PC-9 (cell line): ENCODE measurements around the gene HTRA3. TPM values are rescaled to one million over a fixed set of nuclear protein-coding genes. Genes with fewer than 3 reads are reported as not detected.

Source experiments
- BruUV-seq: library from RNA; stranded (reverse); fragments of 400-500 nt; replicated peaks from 2 replicates; lab custom pipeline; 2021; lab: Mats Ljungman, UMichigan
- CTCF ChIA-PET: fragments of 300-600 bp; sonication (Branson Sonifier 250); formaldehyde crosslinking; loops from one replicate; lab custom pipeline; 2022; ENCODE audit warnings: antibody characterized with exemption; lab: Charles Lee
- POLR2A ChIA-PET: fragments of 300-600 bp; sonication (Branson Sonifier 250); formaldehyde crosslinking; loops from one replicate; lab custom pipeline; 2022; ENCODE audit warnings: antibody characterized with exemption; ENCODE audit not compliant: unreplicated experiment; lab: Charles Lee
- DNase-seq, 2 experiments: peaks; one replicate each; pipeline versions ENCODE4 v3.0.0 to v3.0.0-alpha.2; 2015 to 2022; ENCODE audit warnings: mixed read lengths in 1 of 2
- H2AFZ ChIP-seq: fragments of 200-600 bp; sonication (generic); 2 replicates; pipeline ENCODE4 v1.8.1; 2017; ENCODE audit warnings: antibody characterized with exemption
- H3F3A ChIP-seq: fragments of 200-600 bp; sonication (generic); 2 replicates; pipeline ENCODE4 v1.8.1; 2017; ENCODE audit warnings: antibody characterized with exemption, mild to moderate bottlenecking, low read depth; ENCODE audit not compliant: insufficient read depth
- H3K27ac ChIP-seq: fragments of 200-600 bp; sonication (generic); 2 replicates; pipeline ENCODE4 v1.6.1; 2016; ENCODE audit warnings: mixed run types
- H3K27me3 ChIP-seq: fragments of 200-600 bp; sonication (generic); 2 replicates; pipeline ENCODE4 v1.6.1; 2016; ENCODE audit warnings: low read depth, mixed run types; ENCODE audit not compliant: insufficient read depth
- H3K36me3 ChIP-seq: fragments of 200-600 bp; sonication (generic); 2 replicates; pipeline ENCODE4 v1.6.1; 2016; ENCODE audit warnings: low read depth, mixed run types
- H3K4me1 ChIP-seq: fragments of 200-600 bp; sonication (generic); replicated peaks from 2 replicates; pipeline ENCODE4 v1.6.1; 2016; ENCODE audit warnings: mixed run types; ENCODE audit not compliant: insufficient read depth
- H3K4me2 ChIP-seq: fragments of 200-600 bp; sonication (generic); 2 replicates; pipeline ENCODE4 v1.6.1; 2017; ENCODE audit warnings: mixed run types
- H3K4me3 ChIP-seq: fragments of 200-600 bp; sonication (generic); 2 replicates; pipeline ENCODE4 v1.6.1; 2016; ENCODE audit warnings: mixed run types
- H3K79me2 ChIP-seq: fragments of 200-600 bp; sonication (generic); 2 replicates; pipeline ENCODE4 v1.6.1; 2017; ENCODE audit warnings: low read depth, mixed run types
- H3K9me2 ChIP-seq: fragments of 200-600 bp; sonication (generic); 2 replicates; pipeline ENCODE4 v1.8.1; 2017; ENCODE audit warnings: mild to moderate bottlenecking; ENCODE audit not compliant: insufficient read depth
- H3K9me3 ChIP-seq: fragments of 200-600 bp; sonication (generic); 2 replicates; pipeline ENCODE4 v1.8.1; 2016; ENCODE audit warnings: low read depth; ENCODE audit not compliant: insufficient read depth
- H4K20me1 ChIP-seq: fragments of 200-600 bp; sonication (generic); 2 replicates; pipeline ENCODE4 v1.8.1; 2017; ENCODE audit not compliant: insufficient read depth
- CTCF ChIP-seq: fragments of 200-600 bp; sonication (generic); conservative IDR thresholded peaks from 2 replicates; pipeline ENCODE4 v1.6.1; 2017; ENCODE audit warnings: mixed run types, antibody characterized with exemption, mild to moderate bottlenecking, moderate library complexity
- EZH2 ChIP-seq: fragments of 200-600 bp; sonication (generic); IDR thresholded peaks from 2 replicates; pipeline ENCODE4 v1.8.0; 2017; ENCODE audit warnings: antibody characterized with exemption, low read depth
- intact Hi-C: fragments of 100-400 bp; cut with micrococcal nuclease; formaldehyde crosslinking; loops from one replicate; pipeline ENCODE4 v1.10.0; 2022; ENCODE audit not compliant: unreplicated experiment
- total RNA-seq: library from RNA; stranded (reverse); gene quantifications from 2 replicates; pipeline ENCODE4 v1.2.3, GENCODE V29; 2021

Gene HTRA3
- total RNA-seq, 1 experiment from 2014 or later: 14.1 TPM

- Histone ChIP-seq H3K4me2 (no peak overlapping the region), H3K79me2 (no peaks in the 10 kb centered on the region), H3F3A (no peaks in the 10 kb centered on the region), H2AFZ (no peak overlapping the region), H4K20me1 (no peaks in the 10 kb centered on the region), H3K36me3 (no peaks in the 10 kb centered on the region), H3K9me2 (no peaks in the 10 kb centered on the region), H3K4me1 (no peaks in the 10 kb centered on the region), H3K4me3 (no peak overlapping the region), H3K27me3 (no peaks in the 10 kb centered on the region), H3K27ac (no peak overlapping the region), H3K9me3 (no peaks in the 10 kb centered on the region)
- CTCF ChIA-PET: interaction anchor here (0.6 kb wide), 1 partner anchor 304 kb away, joined by 5 read pairs; no protein-coding TSS in a partner anchor
- TF ChIP-seq CTCF (no peak), EZH2 (no peak)
- intact Hi-C loops: no loop called here
- no peak for DNase-seq
- POLR2A ChIA-PET: interaction anchor here (0.5 kb wide), 1 partner anchor 112 kb away, joined by 8 read pairs; no protein-coding TSS in a partner anchor
- BruUV-seq: no TSS peak
These were observed 18.9 kb upstream of the HTRA3 start for GRCh38 chr4:8250637-8251036.

GRCh38 chr4:8251110-8251883 lies 18.3 kb upstream of the HTRA3 start:
- Histone ChIP-seq H3K9me3 (no peaks in the 10 kb centered on the region), H3K36me3 (no peaks in the 10 kb centered on the region), H3K27ac (no peak overlapping the region), H3F3A (no peaks in the 10 kb centered on the region), H3K4me2 (no peak overlapping the region), H2AFZ (no peak overlapping the region), H4K20me1 (no peaks in the 10 kb centered on the region), H3K9me2 (no peaks in the 10 kb centered on the region), H3K79me2 (no peaks in the 10 kb centered on the region), H3K4me3 (no peak overlapping the region), H3K4me1 (no peaks in the 10 kb centered on the region), H3K27me3 (no peaks in the 10 kb centered on the region)
- BruUV-seq: no TSS peak
- no peak for DNase-seq
- intact Hi-C loops: no loop called here
- TF ChIP-seq EZH2 (no peak), CTCF (no peak)
- ChIA-PET POLR2A (no interaction called here), CTCF (interaction anchor here (0.6 kb wide), 1 partner anchor 303 kb away, joined by 5 read pairs; no protein-coding TSS in a partner anchor)

- POLR2A ChIA-PET: no interaction called here
- Histone ChIP-seq H3F3A (no peaks in the 10 kb centered on the region), H4K20me1 (no peaks in the 10 kb centered on the region), H2AFZ (no peak overlapping the region), H3K27ac (no peak overlapping the region), H3K4me3 (no peak overlapping the region), H3K9me2 (no peaks in the 10 kb centered on the region), H3K27me3 (no peaks in the 10 kb centered on the region), H3K36me3 (no peaks in the 10 kb centered on the region), H3K79me2 (no peaks in the 10 kb centered on the region), H3K4me1 (no peaks in the 10 kb centered on the region), H3K9me3 (no peaks in the 10 kb centered on the region), H3K4me2 (no peak overlapping the region)
- TF ChIP-seq CTCF (no peak), EZH2 (no peak)
- DNase-seq: no peak
- intact Hi-C loops: no loop called here
- BruUV-seq: no TSS peak
- CTCF ChIA-PET: no interaction called here
These were observed 17.0 kb upstream of the HTRA3 start for GRCh38 chr4:8252301-8253173.
